Stimulated activated CD4-positive, alpha-beta T cell treated with anti-CD3 and anti-CD28 coated beads, Interleukin-15, amount 100 ng/mL, for 48 hours (primary cell): ENCODE data around the gene CREB3L1.

Experiments
- DNase-seq, 2 donors: peaks; one replicate each; pipeline ENCODE4 v3.0.0-alpha.2; 2020; ENCODE audit warnings: low read depth in 2 of 2

The CREB3L1 gene

GRCh38 chr11:46272816-46273427, 4.5 kb upstream of the CREB3L1 start:
- no peak for DNase-seq

- DNase-seq = no peak
Measured at GRCh38 chr11:46273511-46274205, 3.8 kb upstream of the CREB3L1 start.

DNA sequence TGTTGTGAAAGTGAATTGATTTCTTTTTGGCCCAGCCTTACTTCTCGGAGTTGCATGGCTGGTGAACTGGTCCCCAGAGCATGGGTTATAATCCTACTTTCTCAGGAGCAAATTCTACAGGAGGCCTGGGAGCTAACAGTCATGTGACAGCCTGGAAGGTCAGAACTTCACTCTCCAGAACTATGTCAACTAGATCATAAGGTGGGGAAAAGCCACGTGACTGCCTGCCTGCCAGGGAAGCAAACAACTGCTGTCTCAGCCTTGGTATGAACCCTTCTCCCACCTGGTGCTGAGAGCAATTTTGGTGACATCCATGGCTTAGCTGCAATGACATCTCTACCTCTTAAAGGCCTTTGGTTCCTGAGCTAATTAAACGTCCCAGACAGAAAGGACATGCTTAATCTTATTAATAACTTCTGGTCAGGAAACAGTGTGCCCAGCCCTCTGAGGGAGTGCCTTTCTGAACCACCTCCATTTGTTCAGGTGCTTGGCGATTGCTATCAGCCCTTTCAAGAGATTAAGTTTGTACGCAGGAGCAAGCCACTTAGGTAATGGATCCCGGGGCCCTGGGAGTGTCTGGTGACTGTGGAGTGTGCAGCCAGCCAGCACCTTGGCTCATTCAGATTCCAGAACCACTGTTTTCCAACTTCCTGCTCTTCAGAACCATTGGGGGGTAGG, 1.4 kb upstream of the CREB3L1 start:
- no peak for DNase-seq

GRCh38 chr11:46277313-46277621, 195 bp upstream of the CREB3L1 start:
- DNase-seq = no peak

- peak in 1 of 2 donors; percentile 24 for DNase-seq
Measured at GRCh38 chr11:46278387-46279125, 1.1 kb downstream of the CREB3L1 start.

- DNase-seq = no peak
Measured at GRCh38 chr11:46279126-46280099, 2.0 kb downstream of the CREB3L1 start.

GRCh38 chr11:46280706-46281105, 3.2 kb downstream of the CREB3L1 start:
- DNase-seq = no peak

DNA sequence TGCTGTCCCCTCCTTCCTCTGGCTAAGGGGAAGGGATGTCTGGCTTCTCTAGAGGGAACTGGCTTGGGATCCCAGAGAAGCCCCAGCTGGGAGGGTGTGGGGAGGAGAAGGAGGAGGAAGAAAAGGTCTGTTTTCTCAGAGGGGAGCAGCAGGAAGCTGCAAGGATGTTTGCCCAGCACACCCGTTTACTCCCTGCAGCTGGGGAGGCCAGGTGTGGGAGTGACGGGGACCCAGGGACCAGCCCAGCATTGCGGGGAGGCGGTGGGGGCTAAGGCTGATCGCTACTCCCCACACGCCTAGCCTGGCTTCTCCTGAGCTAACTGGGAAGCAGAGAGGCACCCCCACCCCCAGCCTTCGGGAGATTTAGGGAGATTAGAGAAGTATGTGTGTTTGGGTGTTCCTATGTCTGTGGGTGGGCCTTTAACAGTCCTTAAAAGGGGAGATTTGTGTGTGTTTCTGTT, 3.9 kb downstream of the CREB3L1 start:
- DNase-seq = no peak

DNA sequence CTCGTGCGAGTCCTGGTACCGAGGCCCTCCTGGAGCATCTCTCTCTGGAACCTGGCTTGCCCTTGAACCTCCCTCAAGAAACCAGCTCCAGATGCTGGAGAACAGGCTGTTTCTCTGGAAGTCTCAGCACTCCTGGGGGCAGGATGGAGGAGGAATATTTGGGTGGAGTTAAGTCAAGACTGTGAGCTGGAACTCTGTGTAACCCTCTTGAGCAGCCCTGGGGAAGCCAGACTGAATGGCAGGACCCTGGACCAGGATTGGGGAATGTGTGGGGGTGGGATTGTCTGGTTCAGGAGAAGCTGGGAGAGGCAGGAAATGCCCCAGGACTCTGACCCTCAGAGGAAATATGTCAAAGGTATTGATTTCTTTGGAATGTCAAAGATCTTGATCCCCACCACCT, 7.7 kb downstream of the CREB3L1 start:
- no peak for DNase-seq

DNA sequence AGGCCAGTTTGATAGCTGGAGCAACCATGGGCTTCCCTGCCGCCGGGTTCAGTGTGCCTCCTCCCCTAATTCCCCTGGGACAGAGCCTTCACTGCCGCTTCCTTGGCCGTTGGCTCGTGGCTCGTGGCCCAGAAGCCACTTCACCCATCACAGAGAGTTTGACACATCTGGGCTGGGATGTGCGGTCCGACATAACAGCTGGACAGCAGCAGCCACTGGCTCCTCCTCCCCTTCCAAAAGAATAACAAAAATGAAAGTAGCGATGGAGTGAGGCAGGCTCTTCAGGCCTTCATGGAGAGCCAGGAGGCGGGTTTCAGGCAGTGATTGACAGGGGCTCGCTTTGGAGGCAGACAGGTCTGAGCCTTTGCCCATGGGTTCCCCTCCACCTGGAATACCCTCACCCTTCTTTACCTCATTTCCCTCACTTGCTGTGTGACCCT, 8.2 kb downstream of the CREB3L1 start:
- no peak for DNase-seq

GRCh38 chr11:46286789-46287188, 9.3 kb downstream of the CREB3L1 start:
- DNase-seq = no peak

DNA sequence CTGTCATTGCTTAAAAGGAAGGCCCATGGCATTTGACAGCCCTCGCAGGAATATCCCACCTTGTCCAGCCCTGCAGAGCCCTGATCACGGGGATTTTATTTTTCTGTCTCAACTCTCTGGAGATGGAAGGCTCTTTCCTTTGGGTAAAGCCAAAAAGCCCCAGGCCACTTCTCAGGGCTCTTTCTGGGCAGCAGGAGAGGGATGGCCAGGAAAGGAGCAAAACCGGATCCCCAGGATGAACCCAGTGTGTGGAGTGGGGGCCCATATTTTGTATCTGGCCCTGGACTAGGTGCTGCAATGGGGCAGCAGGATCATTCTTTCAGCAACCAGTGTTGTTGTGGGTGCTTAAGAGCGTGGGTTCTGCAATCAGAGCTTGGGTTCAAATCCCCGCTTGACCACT, 11.0 kb downstream of the CREB3L1 start:
- no peak for DNase-seq

DNA sequence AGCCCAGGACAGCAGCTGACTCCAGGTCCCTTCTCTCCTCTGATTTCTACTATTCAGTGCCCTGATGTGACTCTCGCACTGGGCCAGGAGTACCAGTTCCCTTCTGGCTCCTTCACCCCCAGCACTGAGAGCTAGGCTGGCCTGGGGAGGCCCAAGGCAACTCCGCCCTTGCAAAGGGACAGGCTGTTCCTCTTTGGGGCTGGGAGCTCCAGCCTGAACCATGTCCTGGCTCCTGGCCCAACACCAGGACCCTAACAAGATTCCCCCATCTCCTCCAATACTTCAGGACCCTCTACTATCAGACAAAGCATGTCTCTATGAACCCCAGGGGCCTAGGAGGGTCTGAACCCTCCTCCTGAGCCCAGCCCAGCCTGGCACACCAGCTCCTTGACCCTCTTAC, 12.5 kb downstream of the CREB3L1 start:
- DNase-seq = no peak

- DNase-seq = no peak
Measured at GRCh38 chr11:46290598-46291309, 13.3 kb downstream of the CREB3L1 start.

GRCh38 chr11:46291441-46292150, 14.1 kb downstream of the CREB3L1 start:
- no peak for DNase-seq

DNA sequence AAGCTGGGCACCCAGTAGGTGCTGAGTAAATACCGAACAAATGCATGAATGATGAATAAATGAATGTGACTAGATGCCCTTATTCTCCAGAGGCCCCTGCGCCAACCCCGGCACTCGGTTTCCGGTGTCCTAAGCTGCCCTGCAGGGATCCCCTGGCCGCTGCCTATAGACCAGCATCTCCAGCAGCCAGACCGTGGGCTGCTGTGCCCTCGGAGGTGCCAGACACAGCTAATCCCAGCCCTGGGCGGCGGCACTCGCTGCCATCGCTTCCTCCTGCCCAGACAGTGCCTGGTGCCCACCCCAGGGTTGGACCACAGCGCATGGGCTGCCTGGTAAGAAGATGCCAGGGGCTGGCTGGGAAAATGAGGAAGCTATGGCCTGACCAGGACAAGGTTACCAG, 15.6 kb downstream of the CREB3L1 start:
- DNase-seq = no peak

- DNase-seq = no peak
Measured at GRCh38 chr11:46293641-46294103, 16.2 kb downstream of the CREB3L1 start.

- DNase-seq = no peak
Measured at GRCh38 chr11:46294365-46295309, 17.2 kb downstream of the CREB3L1 start.
